Activated T-cell treated with anti-CD3 and anti-CD28 coated beads, Interleukin-2, amount 50 U/mL, for 48 hours (primary cell): ENCODE data around the gene DNAH3.

Experiments used
- DNase-seq, 2 experiments: peaks; one replicate each; pipeline ENCODE4 v3.0.0-alpha.2; 2020

Gene DNAH3

DNA sequence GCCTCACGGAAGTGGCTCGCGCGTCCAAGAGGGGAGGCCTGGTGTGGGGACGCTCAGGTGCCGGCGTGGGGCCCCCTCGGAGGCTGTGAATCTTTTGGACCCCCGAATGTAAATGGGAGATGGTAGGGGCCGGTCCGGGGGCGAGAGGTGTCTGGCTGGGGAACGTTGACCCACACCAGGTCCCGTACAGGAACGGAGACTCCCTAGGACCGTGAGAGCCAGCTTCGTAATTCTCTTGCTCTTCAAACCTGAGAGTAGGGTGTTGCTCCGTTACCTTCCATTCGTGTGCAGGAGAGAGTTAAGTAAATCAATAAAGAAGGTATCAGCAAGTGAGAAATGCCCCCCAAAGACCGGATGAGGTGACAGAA lies 249.6 kb downstream of the DNAH3 start:
- DNase-seq = no peak

DNA sequence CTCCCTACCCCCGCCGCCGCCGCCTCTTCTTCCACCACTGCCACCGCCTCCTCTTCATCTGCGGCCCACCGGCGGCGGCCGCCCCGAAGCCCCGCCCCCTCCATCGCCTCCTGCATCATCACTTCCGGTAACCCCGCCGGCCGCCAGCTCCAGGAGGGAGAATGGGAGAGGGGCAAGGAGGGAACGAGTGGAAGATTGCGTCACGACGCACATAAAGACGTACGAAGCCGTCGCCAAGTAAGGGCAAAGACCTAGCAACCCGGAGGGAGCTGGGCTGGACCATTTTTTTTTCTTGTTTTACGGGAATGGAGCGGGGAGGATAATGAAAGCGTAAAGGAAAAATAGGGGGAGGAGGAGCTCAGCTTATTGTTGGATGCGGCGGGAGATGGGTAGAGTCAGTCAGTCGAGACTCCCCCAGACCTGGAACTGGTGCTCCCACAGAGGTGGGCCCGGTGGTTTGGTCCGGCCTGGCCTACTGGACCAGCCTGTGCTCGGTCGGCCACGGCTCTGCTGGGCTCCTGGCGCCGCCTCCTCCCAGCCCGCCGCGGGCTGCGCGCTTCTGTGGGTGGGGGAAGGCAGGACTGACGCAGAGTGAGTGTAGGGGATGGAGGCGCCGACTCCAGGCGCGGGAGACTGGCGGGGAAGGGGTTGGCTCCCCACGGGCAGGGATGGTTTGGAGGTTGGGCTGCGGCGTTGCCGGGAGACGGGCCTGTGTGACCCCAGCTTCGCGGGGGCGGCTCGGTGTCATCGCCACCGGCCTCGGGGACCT lies 250.2 kb downstream of the DNAH3 start, which contains the start of the genes DCUN1D3 and LYRM1:
Gene DCUN1D3 (minus strand): TSS at position 60 of the 769 bp plus-strand sequence. CDS start 37,820 bp downstream, outside the sequence.
Gene LYRM1 (plus strand): TSS at position 473 of the 769 bp plus-strand sequence. CDS start 14,785 bp downstream, outside the sequence.
- DNase-seq = peak; percentile 93 to 94

DNA sequence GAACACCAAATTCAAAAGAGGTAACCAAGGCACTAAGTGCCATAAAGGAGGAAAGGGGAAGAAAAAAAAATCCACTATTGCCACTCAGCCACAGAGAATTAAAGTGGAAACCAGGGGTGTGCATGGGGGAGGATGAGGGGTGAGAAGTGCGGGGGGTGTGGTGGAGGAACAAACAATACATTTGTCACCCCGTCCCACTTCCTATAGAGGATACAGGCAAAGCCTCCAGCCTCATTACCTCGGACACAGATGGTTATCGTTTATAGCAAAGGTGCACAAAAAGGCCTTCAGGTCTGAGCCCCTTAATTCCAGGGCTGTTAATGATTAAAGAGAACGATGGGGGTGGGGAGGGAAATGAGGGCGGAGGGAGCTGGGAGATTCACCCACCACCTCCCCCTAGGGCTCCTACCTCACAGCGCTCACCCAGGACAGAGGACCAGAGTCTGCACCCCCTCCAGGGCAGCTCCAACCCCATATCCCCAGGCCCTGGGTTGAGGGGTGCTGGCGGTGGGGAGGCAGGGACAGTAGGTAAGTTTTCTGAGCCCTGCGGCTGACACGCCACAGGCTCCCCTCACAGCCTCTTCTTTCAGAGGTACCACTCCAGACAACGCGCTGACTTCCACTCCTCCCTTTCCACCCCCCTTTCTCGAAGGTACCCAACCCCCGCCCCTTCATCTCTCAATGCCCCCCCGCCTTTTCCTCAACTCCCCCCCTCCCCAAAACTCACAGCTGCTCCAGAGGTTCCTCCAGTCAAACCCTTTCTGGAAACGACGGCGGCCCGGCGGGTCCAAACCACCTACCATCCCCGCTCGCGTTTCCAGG lies 251.0 kb downstream of the DNAH3 start:
- DNase-seq = no peak

DNA sequence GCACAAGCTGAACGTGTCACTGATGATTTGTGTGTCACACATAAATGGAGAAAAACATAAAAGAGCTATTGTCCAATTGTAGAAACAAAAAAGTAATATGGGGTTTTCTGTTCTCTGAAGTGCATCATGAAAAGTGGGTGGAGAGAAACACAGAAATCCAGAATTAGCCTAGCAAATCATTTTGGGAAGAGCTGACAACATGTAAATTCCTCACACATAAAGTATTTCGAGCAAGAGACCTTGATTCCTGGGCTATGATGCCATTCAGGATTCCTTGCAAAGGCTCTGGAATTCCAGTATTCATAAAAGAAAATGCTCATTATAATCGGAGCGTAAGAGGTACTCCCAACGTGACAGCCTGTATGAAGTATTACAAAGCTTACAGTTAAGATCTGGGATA lies 251.6 kb downstream of the DNAH3 start:
- no peak for DNase-seq

DNA sequence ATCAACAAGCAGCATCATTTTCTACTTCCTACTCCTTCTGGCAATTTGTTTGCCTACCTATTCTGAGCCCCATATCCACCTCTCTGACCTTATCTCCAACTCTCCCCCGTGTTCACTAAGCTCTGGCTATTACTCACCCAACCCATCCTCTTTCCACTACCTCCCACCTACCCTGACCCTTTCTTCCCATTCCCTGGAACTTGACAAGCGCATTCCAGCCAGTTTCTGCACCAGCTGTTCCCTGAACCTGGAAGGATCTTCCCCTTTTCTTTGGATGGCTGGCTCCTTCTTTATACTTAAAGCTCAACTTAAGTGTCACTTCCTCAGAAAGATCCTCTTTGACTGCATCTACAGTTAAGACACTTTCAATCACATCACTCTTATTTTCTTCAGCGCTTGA lies 252.7 kb downstream of the DNAH3 start:
- no peak for DNase-seq

DNA sequence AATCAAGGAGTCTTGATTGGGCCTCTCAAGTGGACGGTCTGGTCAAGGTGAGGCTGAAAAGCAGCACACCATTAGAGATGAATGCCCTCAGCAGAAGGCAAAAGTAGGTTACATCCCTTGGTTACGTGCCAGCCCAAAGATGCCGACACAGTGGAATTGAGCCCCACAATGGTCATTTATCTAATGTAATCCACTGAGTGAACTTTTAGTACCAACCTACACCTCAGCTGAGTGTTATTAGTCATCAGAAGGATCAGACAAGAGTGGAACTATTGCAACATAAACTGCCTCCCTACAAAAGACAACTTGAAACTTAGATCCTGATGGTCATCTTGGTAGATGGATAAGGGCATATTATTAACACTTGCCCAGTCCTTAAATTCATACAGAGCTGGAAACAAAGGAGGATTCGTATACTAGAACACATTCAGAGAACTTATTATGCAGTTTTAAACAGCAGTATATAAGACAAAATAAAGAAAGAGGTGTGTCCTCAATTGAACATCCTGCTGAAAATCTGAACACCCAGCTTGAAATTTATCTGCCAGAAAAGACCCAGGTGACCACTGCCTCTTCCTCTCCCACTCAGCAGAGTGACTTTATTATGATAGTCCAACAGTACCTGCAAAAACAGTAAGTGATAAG lies 253.3 kb downstream of the DNAH3 start:
- DNase-seq = no peak

GRCh38 chr16:20894388-20894787 lies 256.3 kb downstream of the DNAH3 start:
- DNase-seq = no peak

GRCh38 chr16:20889625-20890275 lies 260.9 kb downstream of the DNAH3 start:
- DNase-seq = no peak

GRCh38 chr16:20887207-20887606 lies 263.4 kb downstream of the DNAH3 start:
- no peak for DNase-seq

DNA sequence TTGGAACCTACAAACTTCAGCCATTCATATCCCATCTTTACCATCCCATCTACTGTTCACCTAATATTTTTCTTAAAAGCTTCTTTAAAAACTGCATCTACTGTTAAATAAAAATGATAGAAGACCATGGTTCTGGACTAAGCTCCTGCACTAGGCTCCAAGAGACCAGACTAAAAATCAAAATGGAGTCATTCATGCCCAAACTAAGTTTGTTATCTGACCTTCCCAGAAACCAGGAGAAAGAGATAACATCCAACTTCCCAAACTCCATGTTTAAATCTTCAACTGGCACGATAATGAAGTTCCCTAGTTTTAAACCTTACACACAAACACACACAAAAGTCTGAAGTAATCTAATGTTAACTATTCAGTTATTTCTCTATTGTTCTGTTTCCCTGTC lies 264.3 kb downstream of the DNAH3 start:
- no peak for DNase-seq

DNA sequence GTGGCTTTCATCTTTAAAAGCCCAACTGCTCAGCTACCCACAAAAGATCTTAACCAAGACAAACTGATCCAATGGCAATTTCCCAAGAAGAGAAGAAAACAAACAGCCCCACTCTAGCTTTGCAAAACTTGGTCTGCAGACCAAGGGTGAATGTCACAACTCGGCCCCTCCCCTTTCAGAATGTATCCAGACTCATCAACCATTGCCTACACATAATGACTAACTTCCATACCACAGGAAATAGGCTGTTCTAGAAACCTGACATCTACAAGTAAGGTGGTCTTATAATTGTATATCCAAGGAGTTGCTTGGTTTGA lies 266.4 kb downstream of the DNAH3 start:
- peak in 1 of 2 experiments; percentile 46 for DNase-seq

DNA sequence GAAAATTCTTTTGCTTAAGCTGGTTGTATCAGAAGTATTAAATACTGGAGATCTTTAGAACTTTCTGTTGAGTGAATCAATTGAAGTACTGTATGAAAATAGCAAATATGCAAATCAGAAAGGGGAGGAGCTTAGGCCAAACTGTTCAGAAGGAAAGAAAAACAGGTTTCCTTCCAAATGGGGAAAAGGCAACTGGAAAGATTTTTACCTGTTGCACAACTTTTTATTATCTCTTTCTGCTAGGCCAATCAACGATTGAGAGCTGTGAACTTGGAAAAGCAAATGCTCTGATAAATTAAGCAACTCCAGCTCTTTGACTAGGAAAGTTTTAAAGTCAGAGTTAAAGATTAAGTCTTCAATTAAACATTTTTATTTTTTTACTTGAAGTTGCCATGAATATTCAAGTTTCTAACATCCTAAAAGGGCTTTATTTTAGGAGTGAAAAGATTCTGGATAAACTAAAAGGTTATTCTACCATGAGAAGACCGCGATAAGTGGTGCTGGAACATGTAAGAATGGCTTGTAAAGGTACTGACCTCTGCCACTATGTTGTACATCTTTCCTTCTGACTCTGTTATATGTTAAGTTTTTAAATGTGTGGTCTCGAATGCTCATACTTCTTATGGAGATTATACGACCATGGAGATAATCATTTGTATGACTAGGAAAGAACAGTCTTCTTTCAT lies 266.9 kb downstream of the DNAH3 start:
- no peak for DNase-seq
